Keratinocyte (primary cell): ENCODE data around the gene TEDC2. TPM values are rescaled to one million over a fixed set of nuclear protein-coding genes. Genes with fewer than 3 reads are reported as not detected.
"Not testable (repeated sequence)": the region's sequence is repeated elsewhere in the genome, so short reads cannot be mapped to it uniquely, and the experiment has no call there.

Source experiments
- DNase-seq: peaks from one replicate; pipeline ENCODE4 v3.0.0-alpha.2; 2011; ENCODE audit warnings: low read depth, missing footprints, low spot score
- FAIRE-seq: peaks from 2 replicates; lab custom pipeline; 2011; peaks lifted over from hg19 to GRCh38; lab: Jason Lieb, UNC
- H2AFZ ChIP-seq: 2 replicates; pipeline ENCODE4 v1.6.0; 2012; ENCODE audit warnings: low read length, control low read depth, inconsistent platforms; ENCODE audit not compliant: control insufficient read depth
- H3K27ac ChIP-seq: 2 replicates; pipeline ENCODE4 v1.5.1; 2011; ENCODE audit warnings: low read length; ENCODE audit not compliant: control insufficient read depth, insufficient read depth
- H3K27me3 ChIP-seq: 3 replicates; pipeline ENCODE4 v1.6.0; 2011; ENCODE audit warnings: low read length; ENCODE audit not compliant: control insufficient read depth, insufficient read depth; ENCODE audit errors: extremely low read depth
- H3K36me3 ChIP-seq, 2 experiments: 2 replicates in 1 of 2; 3 replicates in 1 of 2; pipeline ENCODE4 v1.5.1; 2011; ENCODE audit warnings: low read length in 2 of 2, mild to moderate bottlenecking in 1 of 2; ENCODE audit not compliant: control insufficient read depth in 2 of 2, insufficient read depth in 2 of 2; ENCODE audit errors: extremely low read depth in 1 of 2
- H3K4me1 ChIP-seq: 3 replicates; pipeline ENCODE4 v1.5.1; 2011; ENCODE audit warnings: low read length; ENCODE audit not compliant: control insufficient read depth, insufficient read depth; ENCODE audit errors: extremely low read depth
- H3K4me2 ChIP-seq: 3 replicates; pipeline ENCODE4 v1.6.0; 2011; ENCODE audit warnings: low read depth, low read length; ENCODE audit not compliant: control insufficient read depth, insufficient read depth; ENCODE audit errors: extremely low read depth
- H3K4me3 ChIP-seq, 3 experiments: fragments of 200-600 bp in 1 of 3; sonication (generic) in 1 of 3; 2 replicates in 2 of 3; 3 replicates in 1 of 3; pipeline ENCODE4 v1.5.1; 2011 to 2016; ENCODE audit warnings: low read length in 3 of 3, mild to moderate bottlenecking in 3 of 3, control low read depth in 2 of 3, inconsistent platforms in 1 of 3, low read depth in 1 of 3, mixed read lengths in 1 of 3, mixed run types in 1 of 3, moderate library complexity in 1 of 3; ENCODE audit not compliant: control insufficient read depth in 2 of 3, insufficient read depth in 2 of 3; ENCODE audit errors: extremely low read depth in 1 of 3
- H3K79me2 ChIP-seq: 2 replicates; pipeline ENCODE4 v1.6.0; 2012; ENCODE audit warnings: low read length; ENCODE audit not compliant: control insufficient read depth, insufficient read depth
- H3K9ac ChIP-seq: 3 replicates; pipeline ENCODE4 v1.6.0; 2011; ENCODE audit warnings: low read length; ENCODE audit not compliant: control insufficient read depth, insufficient read depth; ENCODE audit errors: extremely low read depth
- H3K9me1 ChIP-seq: 3 replicates; pipeline ENCODE4 v1.6.0; 2011; ENCODE audit warnings: low read length; ENCODE audit not compliant: control insufficient read depth, insufficient read depth; ENCODE audit errors: extremely low read depth
- H3K9me3 ChIP-seq: 2 replicates; pipeline ENCODE4 v1.5.1; 2012; ENCODE audit warnings: low read depth, low read length; ENCODE audit not compliant: control insufficient read depth
- H4K20me1 ChIP-seq: 3 replicates; pipeline ENCODE4 v1.6.0; 2011; ENCODE audit warnings: low read length; ENCODE audit not compliant: control insufficient read depth, insufficient read depth; ENCODE audit errors: extremely low read depth
- CTCF ChIP-seq, 3 experiments: IDR thresholded peaks in 1 of 3; conservative IDR thresholded peaks in 1 of 3; optimal IDR thresholded peaks in 1 of 3; 2 replicates in 2 of 3; 3 replicates in 1 of 3; pipeline versions ENCODE3 to v1.5.1; 2011; ENCODE audit warnings: low read length in 3 of 3, mild to moderate bottlenecking in 3 of 3, moderate library complexity in 2 of 3, control low read depth in 1 of 3, inconsistent platforms in 1 of 3; ENCODE audit not compliant: insufficient read depth in 2 of 3; ENCODE audit errors: extremely low read depth in 1 of 3
- EZH2 ChIP-seq: IDR thresholded peaks from one replicate; pipeline ENCODE4 v1.6.1; 2012; ENCODE audit warnings: inconsistent platforms, mild to moderate bottlenecking, low read length, moderate library complexity
- dilution Hi-C: fragments of 300-500 bp; cut with MboI; formaldehyde crosslinking; loops from one replicate; pipeline ENCODE4 v1.7.0; 2020; ENCODE audit warnings: low sequenced_read_pairs; ENCODE audit not compliant: extremely low pct_ligation_motif_present
- polyA plus RNA-seq, 5 experiments: library from polyadenylated mRNA; depleted of rRNA in 3 of 5; stranded (reverse) in 3 of 5; stranded (forward) in 1 of 5; unstranded in 1 of 5; fragments of >200 nt; gene quantifications; 1 replicate in 1 of 5; 2 replicates in 3 of 5; 3 replicates in 1 of 5; pipeline versions ENCODE4 v1.2.1 to v1.2.3, GENCODE V29; 2011 to 2012; ENCODE audit warnings: missing spikeins in 2 of 5, low read depth in 1 of 5, low replicate concordance in 1 of 5

TEDC2 gene
- polyA plus RNA-seq, 1 donor (not counting 4 experiments of a cell fraction or from before 2014, with no cell fraction given), result 2.7 TPM

- no peak overlapping the region for H3K4me2 ChIP-seq
- no peaks in the 10 kb centered on the region for H3K9me1 ChIP-seq
- no peak overlapping the region for H3K27ac ChIP-seq
- no peak overlapping the region for H2AFZ ChIP-seq
- H3K27me3 ChIP-seq, result no peaks in the 10 kb centered on the region
- TF ChIP-seq CTCF (optimal IDR thresholded peaks at IDR 0.05 in 1 of 3, IDR thresholded peaks at IDR 0.05 in 1 of 3, conservative IDR thresholded peaks at IDR 0.05 in 1 of 3; ENCODE audit: extremely low read depth in 1 of 3, insufficient read depth in 2 of 3, low read length in 3 of 3) (no peak), EZH2 (no peak)
- dilution Hi-C loops, result no loop called here
- no peak overlapping the region for H3K9ac ChIP-seq
- no peaks in the 10 kb centered on the region for H3K4me1 ChIP-seq
- H3K4me3 ChIP-seq, result no peak overlapping the region
- no peaks in the 10 kb centered on the region for H3K9me3 ChIP-seq
- peaks cover 16 to 54% of the 10 kb centered on the region in 2 experiments for H3K36me3 ChIP-seq
- DNase-seq (no peak), FAIRE-seq (no peak)
- no peaks in the 10 kb centered on the region for H4K20me1 ChIP-seq
- H3K79me2 ChIP-seq, result no peaks in the 10 kb centered on the region
These were observed 20.3 kb upstream of the TEDC2 start for GRCh38 chr16:2439598-2439997.

- H3K4me3 ChIP-seq, DNase-seq, H3K27ac ChIP-seq, dilution Hi-C loops, H3K79me2 ChIP-seq, H3K4me1 ChIP-seq, H3K9me3 ChIP-seq, H3K9me1 ChIP-seq, FAIRE-seq, H4K20me1 ChIP-seq, H3K4me2 ChIP-seq, H3K9ac ChIP-seq, H2AFZ ChIP-seq, H3K27me3 ChIP-seq: not testable (repeated sequence)
- peaks cover 22 to 56% of the 10 kb centered on the region in 2 experiments for H3K36me3 ChIP-seq
These were observed 18.6 kb upstream of the TEDC2 start for GRCh38 chr16:2441143-2441804.

DNA sequence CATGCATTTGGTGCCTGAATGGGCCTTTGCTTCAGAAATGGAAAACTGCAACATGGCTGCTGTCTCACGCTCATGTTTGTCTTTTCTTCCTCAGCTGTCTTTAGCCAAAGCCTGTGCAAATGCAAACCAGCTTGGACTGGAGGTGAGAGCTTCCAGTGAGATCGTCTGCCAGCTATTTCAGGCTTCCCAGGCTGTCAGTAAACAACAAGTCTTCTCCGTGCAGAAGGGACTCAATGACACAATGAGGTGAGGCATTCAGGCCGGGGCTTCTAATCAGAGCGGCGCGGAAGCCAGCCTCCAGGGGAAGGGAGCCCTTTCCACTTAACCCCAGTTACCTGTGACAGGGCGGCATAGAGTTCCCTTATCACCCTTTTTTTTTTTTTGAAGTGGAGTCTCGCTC, 16.4 kb upstream of the TEDC2 start:
- Histone ChIP-seq H3K9me1 (no peaks in the 10 kb centered on the region), H3K36me3 (peaks cover 25 to 45% of the 10 kb centered on the region in 2 experiments)

More for the DNA sequence above, 16.4 kb upstream of the TEDC2 start:
- no peak overlapping the region for H3K9ac ChIP-seq
- FAIRE-seq (no peak), DNase-seq (no peak)
- no peak overlapping the region for H3K4me2 ChIP-seq
- H3K4me3 ChIP-seq, result no peak overlapping the region
- dilution Hi-C loops, result no loop called here
- no peaks in the 10 kb centered on the region for H3K27me3 ChIP-seq
- H2AFZ ChIP-seq, result no peak overlapping the region
- peaks cover 4% of the 10 kb centered on the region for H4K20me1 ChIP-seq
- H3K9me3 ChIP-seq, result no peaks in the 10 kb centered on the region
- H3K4me1 ChIP-seq, result no peaks in the 10 kb centered on the region
- TF ChIP-seq CTCF (optimal IDR thresholded peaks at IDR 0.05 in 1 of 3, IDR thresholded peaks at IDR 0.05 in 1 of 3, conservative IDR thresholded peaks at IDR 0.05 in 1 of 3; ENCODE audit: extremely low read depth in 1 of 3, insufficient read depth in 2 of 3, low read length in 3 of 3), result no peak
- TF ChIP-seq EZH2, result no peak
- no peaks in the 10 kb centered on the region for H3K79me2 ChIP-seq
- H3K27ac ChIP-seq, result no peak overlapping the region
